Activated T-cell treated with anti-CD3 and anti-CD28 coated beads, Interleukin-2, amount 50 U/mL, for 72 hours (primary cell): ENCODE measurements around the gene CRISPLD2. TPM values are rescaled to one million over a fixed set of nuclear protein-coding genes. Genes with fewer than 3 reads are reported as not detected.
"Not testable (repeated sequence)": the region's sequence is repeated elsewhere in the genome, so short reads cannot be mapped to it uniquely, and the experiment has no call there.

Experiments used
- ATAC-seq, 2 donors: fragments of 150-1000 bp; cut with Tn5 transposase; replicated peaks in 1 of 2; 2 replicates each; pipeline ENCODE4 v1.10.0; 2021; ENCODE audit warnings: moderate library complexity in 2 of 2, mild to moderate bottlenecking in 1 of 2
- DNase-seq, 2 donors: peaks; one replicate each; pipeline ENCODE4 v3.0.0; 2021 to 2022; ENCODE audit warnings: mixed read lengths in 1 of 2
- H3K27ac Mint-ChIP-seq: one replicate; pipeline ENCODE4 v1.8.0; 2022; ENCODE audit warnings: mild to moderate bottlenecking, moderate library complexity, mixed read lengths
- H3K27me3 Mint-ChIP-seq: one replicate; pipeline ENCODE4 v1.8.0; 2022; ENCODE audit warnings: low read depth, mixed read lengths
- H3K36me3 Mint-ChIP-seq, 2 donors: one replicate each; pipeline ENCODE4 v1.8.0; 2022; ENCODE audit warnings: mixed read lengths in 2 of 2, mild to moderate bottlenecking in 1 of 2; ENCODE audit not compliant: insufficient read depth in 2 of 2
- H3K4me1 Mint-ChIP-seq: one replicate; pipeline ENCODE4 v1.8.0; 2022; ENCODE audit warnings: low read depth, mixed read lengths
- H3K4me3 Mint-ChIP-seq, 2 donors: one replicate each; pipeline ENCODE4 v1.8.0; 2022; ENCODE audit warnings: mild to moderate bottlenecking in 2 of 2, mixed read lengths in 2 of 2, moderate library complexity in 2 of 2
- H3K9me3 Mint-ChIP-seq, 2 donors: one replicate each; pipeline ENCODE4 v1.8.0; 2022; ENCODE audit warnings: mixed read lengths in 2 of 2
- total RNA-seq, 2 donors: library from RNA; stranded (reverse); gene quantifications; one replicate each; pipeline ENCODE4 v1.2.3, GENCODE V29; 2022

CRISPLD2 gene
- total RNA-seq, 2 donors from 2014 or later: 0.38 to 0.51 TPM

GRCh38 chr16:84868829-84869472, 49.2 kb downstream of the CRISPLD2 start:
- Mint-ChIP-seq H3K36me3 (no peaks in the 10 kb centered on the region), H3K27ac (no peak overlapping the region), H3K4me3 (no peak overlapping the region), H3K27me3 (no peaks in the 10 kb centered on the region), H3K9me3 (no peaks in the 10 kb centered on the region), H3K4me1 (no peaks in the 10 kb centered on the region)
- ATAC-seq: no peak
- DNase-seq: no peak

- Mint-ChIP-seq H3K4me3 (no peak overlapping the region), H3K4me1 (no peaks in the 10 kb centered on the region), H3K27ac (no peak overlapping the region), H3K27me3 (no peaks in the 10 kb centered on the region), H3K36me3 (no peaks in the 10 kb centered on the region), H3K9me3 (no peaks in the 10 kb centered on the region)
- ATAC-seq (no peak), DNase-seq (no peak)
These were observed 49.7 kb downstream of the CRISPLD2 start for GRCh38 chr16:84869473-84869845.

- not testable (repeated sequence) for H3K36me3 Mint-ChIP-seq, ATAC-seq, H3K4me3 Mint-ChIP-seq
These were observed 53.2 kb downstream of the CRISPLD2 start for GRCh38 chr16:84872971-84873370.

GRCh38 chr16:84874004-84874435, 54.2 kb downstream of the CRISPLD2 start:
- Mint-ChIP-seq H3K4me1 (no peaks in the 10 kb centered on the region), H3K27ac (no peak overlapping the region), H3K9me3 (no peaks in the 10 kb centered on the region), H3K4me3 (no peak overlapping the region), H3K36me3 (no peaks in the 10 kb centered on the region), H3K27me3 (no peaks in the 10 kb centered on the region)
- no peak for ATAC-seq
- no peak for DNase-seq

More at GRCh38 chr16:84872971-84873370, 53.2 kb downstream of the CRISPLD2 start:
- not testable (repeated sequence) for H3K27me3 Mint-ChIP-seq, H3K9me3 Mint-ChIP-seq, H3K27ac Mint-ChIP-seq, H3K4me1 Mint-ChIP-seq, DNase-seq

- H3K4me1 Mint-ChIP-seq: no peaks in the 10 kb centered on the region
- no peaks in the 10 kb centered on the region for H3K27me3 Mint-ChIP-seq
- ATAC-seq (no peak), DNase-seq (no peak)
- no peak overlapping the region for H3K27ac Mint-ChIP-seq
- no peaks in the 10 kb centered on the region for H3K9me3 Mint-ChIP-seq
- H3K4me3 Mint-ChIP-seq: no peak overlapping the region
- no peaks in the 10 kb centered on the region for H3K36me3 Mint-ChIP-seq
These were observed 54.8 kb downstream of the CRISPLD2 start for GRCh38 chr16:84874553-84874952.

- H3K4me3 Mint-ChIP-seq: no peak overlapping the region
- no peaks in the 10 kb centered on the region for H3K9me3 Mint-ChIP-seq
- no peak for DNase-seq
- H3K4me1 Mint-ChIP-seq: no peaks in the 10 kb centered on the region
- H3K27ac Mint-ChIP-seq: no peak overlapping the region
- no peaks in the 10 kb centered on the region for H3K27me3 Mint-ChIP-seq
- no peaks in the 10 kb centered on the region for H3K36me3 Mint-ChIP-seq
- no peak for ATAC-seq
These were observed 55.2 kb downstream of the CRISPLD2 start for GRCh38 chr16:84874983-84875382.

- ATAC-seq (no peak), DNase-seq (no peak)
- Mint-ChIP-seq H3K27me3 (no peaks in the 10 kb centered on the region), H3K4me1 (no peaks in the 10 kb centered on the region), H3K36me3 (no peaks in the 10 kb centered on the region), H3K9me3 (no peaks in the 10 kb centered on the region), H3K4me3 (no peak overlapping the region), H3K27ac (no peak overlapping the region)
These were observed 56.1 kb downstream of the CRISPLD2 start for GRCh38 chr16:84875846-84876245.

GRCh38 chr16:84876873-84877606, 57.3 kb downstream of the CRISPLD2 start:
- Mint-ChIP-seq H3K36me3 (no peaks in the 10 kb centered on the region), H3K9me3 (no peaks in the 10 kb centered on the region), H3K27me3 (peaks cover 9% of the 10 kb centered on the region), H3K4me1 (no peaks in the 10 kb centered on the region), H3K27ac (no peak overlapping the region), H3K4me3 (no peak overlapping the region)
- DNase-seq (no peak), ATAC-seq (no peak)

GRCh38 chr16:84878770-84879169, 59.0 kb downstream of the CRISPLD2 start:
- Mint-ChIP-seq H3K27me3 (peaks cover 9% of the 10 kb centered on the region), H3K4me3 (no peak overlapping the region), H3K27ac (no peak overlapping the region), H3K36me3 (peaks cover 0 to 2% of the 10 kb centered on the region in 2 donors), H3K9me3 (no peaks in the 10 kb centered on the region), H3K4me1 (no peaks in the 10 kb centered on the region)
- ATAC-seq: no peak
- no peak for DNase-seq

GRCh38 chr16:84879569-84880487, 60.0 kb downstream of the CRISPLD2 start:
- Mint-ChIP-seq H3K4me3 (no peak overlapping the region), H3K9me3 (no peaks in the 10 kb centered on the region), H3K4me1 (peaks cover 5% of the 10 kb centered on the region), H3K36me3 (peaks cover 0 to 2% of the 10 kb centered on the region in 2 donors), H3K27me3 (peaks cover 15% of the 10 kb centered on the region), H3K27ac (no peak overlapping the region)
- no peak for ATAC-seq
- no peak for DNase-seq

GRCh38 chr16:84881702-84882521, 62.1 kb downstream of the CRISPLD2 start:
- H3K9me3 Mint-ChIP-seq: no peaks in the 10 kb centered on the region
- no peak for ATAC-seq
- peaks cover 15% of the 10 kb centered on the region for H3K27me3 Mint-ChIP-seq
- H3K27ac Mint-ChIP-seq: no peak overlapping the region
- no peak overlapping the region for H3K4me3 Mint-ChIP-seq
- no peak for DNase-seq
- peaks cover 5% of the 10 kb centered on the region for H3K4me1 Mint-ChIP-seq
- peaks cover 0 to 2% of the 10 kb centered on the region in 2 donors for H3K36me3 Mint-ChIP-seq

- Mint-ChIP-seq H3K36me3 (peaks cover 0 to 2% of the 10 kb centered on the region in 2 donors), H3K4me1 (peaks cover 5% of the 10 kb centered on the region), H3K27me3 (peaks cover 15% of the 10 kb centered on the region), H3K9me3 (no peaks in the 10 kb centered on the region), H3K27ac (no peak overlapping the region), H3K4me3 (no peak overlapping the region)
- DNase-seq: no peak
- ATAC-seq: no peak
These were observed 63.5 kb downstream of the CRISPLD2 start for GRCh38 chr16:84883301-84883700.
